K562 (cell line): ENCODE data around the gene WFDC1. TPM values are rescaled to one million over a fixed set of nuclear protein-coding genes. Genes with fewer than 3 reads are reported as not detected.

ENCODE experiments used
- CAMTA2 ChIP-seq: fragments of 250-450 bp; sonication (Bioruptor Pico); conservative IDR thresholded peaks from 2 replicates; pipeline ENCODE4 v1.5.1; 2022
- polyA plus RNA-seq, 8 experiments: library from polyadenylated mRNA; depleted of rRNA in 4 of 8; stranded (reverse) in 5 of 8; unstranded in 3 of 8; fragments of >200 nt; fragmentation: Nextera tagmentation in 2 of 8; fragmentation: Illumina TruSeq in 1 of 8; extraction: Ambion mirVana in 2 of 8; extraction: Trizol in 1 of 8; gene quantifications; 2 replicates each; pipeline versions ENCODE4 v1.2.1 to v1.2.3, GENCODE V29; 2011 to 2014; ENCODE audit warnings: inconsistent platforms in 1 of 8, missing spikeins in 1 of 8
- total RNA-seq, 7 experiments: library from RNA; depleted of rRNA in 6 of 7; stranded (reverse); fragments of >200 nt in 6 of 7; fragmentation: Illumina TruSeq in 2 of 7; extraction: Trizol in 2 of 7; gene quantifications; 2 replicates each; pipeline versions ENCODE4 v1.2.1 to v1.2.3, GENCODE V29; 2011 to 2021; ENCODE audit warnings: low replicate concordance in 1 of 7
- TF ChIP-seq, protein P1 (sequence below): fragments of 450-650 bp; IDR thresholded peaks from 2 replicates; pipeline ENCODE4 v1.6.1; 2016; ENCODE audit warnings: mild to moderate bottlenecking, moderate library complexity
- TF ChIP-seq, protein P2 (sequence below): sonication (generic); formaldehyde crosslinking; IDR thresholded peaks from 2 replicates; pipeline ENCODE4 v1.5.0; 2020; ENCODE audit warnings: missing genetic modification reagents
- TF ChIP-seq, protein P3 (sequence below), 2 experiments: IDR thresholded peaks; 2 replicates each; pipeline ENCODE4 v1.6.1; 2012; ENCODE audit warnings: improper control_type of control experiment in 2 of 2, low read depth in 2 of 2, low read length in 2 of 2, borderline replicate concordance in 1 of 2

The WFDC1 gene
- total and polyA plus RNA-seq, 9 of the 15 experiments (the other 6 are each of a cell fraction or from before 2014, with no cell fraction given): not detected

DNA sequence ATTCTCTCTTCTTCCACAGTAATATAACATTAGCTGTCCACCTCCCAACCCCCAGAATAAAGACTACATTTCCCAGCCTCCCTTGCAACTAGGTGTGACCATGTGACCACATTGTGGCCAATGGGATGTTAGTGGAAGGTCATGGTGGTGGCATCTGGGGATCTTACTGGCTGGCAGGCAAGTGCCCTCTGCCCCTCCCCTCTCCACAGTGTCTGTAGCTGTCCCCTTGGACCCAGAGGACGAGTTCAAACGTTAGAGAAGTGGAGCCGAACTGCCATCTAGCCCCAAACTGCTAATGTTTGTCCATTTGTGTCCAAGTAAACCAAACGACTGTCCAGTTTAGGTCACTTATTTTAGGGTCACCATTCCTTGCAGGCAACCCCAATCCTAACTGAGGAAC, 28.2 kb upstream of the WFDC1 start (continued):
- TF ChIP-seq, protein P1, sequence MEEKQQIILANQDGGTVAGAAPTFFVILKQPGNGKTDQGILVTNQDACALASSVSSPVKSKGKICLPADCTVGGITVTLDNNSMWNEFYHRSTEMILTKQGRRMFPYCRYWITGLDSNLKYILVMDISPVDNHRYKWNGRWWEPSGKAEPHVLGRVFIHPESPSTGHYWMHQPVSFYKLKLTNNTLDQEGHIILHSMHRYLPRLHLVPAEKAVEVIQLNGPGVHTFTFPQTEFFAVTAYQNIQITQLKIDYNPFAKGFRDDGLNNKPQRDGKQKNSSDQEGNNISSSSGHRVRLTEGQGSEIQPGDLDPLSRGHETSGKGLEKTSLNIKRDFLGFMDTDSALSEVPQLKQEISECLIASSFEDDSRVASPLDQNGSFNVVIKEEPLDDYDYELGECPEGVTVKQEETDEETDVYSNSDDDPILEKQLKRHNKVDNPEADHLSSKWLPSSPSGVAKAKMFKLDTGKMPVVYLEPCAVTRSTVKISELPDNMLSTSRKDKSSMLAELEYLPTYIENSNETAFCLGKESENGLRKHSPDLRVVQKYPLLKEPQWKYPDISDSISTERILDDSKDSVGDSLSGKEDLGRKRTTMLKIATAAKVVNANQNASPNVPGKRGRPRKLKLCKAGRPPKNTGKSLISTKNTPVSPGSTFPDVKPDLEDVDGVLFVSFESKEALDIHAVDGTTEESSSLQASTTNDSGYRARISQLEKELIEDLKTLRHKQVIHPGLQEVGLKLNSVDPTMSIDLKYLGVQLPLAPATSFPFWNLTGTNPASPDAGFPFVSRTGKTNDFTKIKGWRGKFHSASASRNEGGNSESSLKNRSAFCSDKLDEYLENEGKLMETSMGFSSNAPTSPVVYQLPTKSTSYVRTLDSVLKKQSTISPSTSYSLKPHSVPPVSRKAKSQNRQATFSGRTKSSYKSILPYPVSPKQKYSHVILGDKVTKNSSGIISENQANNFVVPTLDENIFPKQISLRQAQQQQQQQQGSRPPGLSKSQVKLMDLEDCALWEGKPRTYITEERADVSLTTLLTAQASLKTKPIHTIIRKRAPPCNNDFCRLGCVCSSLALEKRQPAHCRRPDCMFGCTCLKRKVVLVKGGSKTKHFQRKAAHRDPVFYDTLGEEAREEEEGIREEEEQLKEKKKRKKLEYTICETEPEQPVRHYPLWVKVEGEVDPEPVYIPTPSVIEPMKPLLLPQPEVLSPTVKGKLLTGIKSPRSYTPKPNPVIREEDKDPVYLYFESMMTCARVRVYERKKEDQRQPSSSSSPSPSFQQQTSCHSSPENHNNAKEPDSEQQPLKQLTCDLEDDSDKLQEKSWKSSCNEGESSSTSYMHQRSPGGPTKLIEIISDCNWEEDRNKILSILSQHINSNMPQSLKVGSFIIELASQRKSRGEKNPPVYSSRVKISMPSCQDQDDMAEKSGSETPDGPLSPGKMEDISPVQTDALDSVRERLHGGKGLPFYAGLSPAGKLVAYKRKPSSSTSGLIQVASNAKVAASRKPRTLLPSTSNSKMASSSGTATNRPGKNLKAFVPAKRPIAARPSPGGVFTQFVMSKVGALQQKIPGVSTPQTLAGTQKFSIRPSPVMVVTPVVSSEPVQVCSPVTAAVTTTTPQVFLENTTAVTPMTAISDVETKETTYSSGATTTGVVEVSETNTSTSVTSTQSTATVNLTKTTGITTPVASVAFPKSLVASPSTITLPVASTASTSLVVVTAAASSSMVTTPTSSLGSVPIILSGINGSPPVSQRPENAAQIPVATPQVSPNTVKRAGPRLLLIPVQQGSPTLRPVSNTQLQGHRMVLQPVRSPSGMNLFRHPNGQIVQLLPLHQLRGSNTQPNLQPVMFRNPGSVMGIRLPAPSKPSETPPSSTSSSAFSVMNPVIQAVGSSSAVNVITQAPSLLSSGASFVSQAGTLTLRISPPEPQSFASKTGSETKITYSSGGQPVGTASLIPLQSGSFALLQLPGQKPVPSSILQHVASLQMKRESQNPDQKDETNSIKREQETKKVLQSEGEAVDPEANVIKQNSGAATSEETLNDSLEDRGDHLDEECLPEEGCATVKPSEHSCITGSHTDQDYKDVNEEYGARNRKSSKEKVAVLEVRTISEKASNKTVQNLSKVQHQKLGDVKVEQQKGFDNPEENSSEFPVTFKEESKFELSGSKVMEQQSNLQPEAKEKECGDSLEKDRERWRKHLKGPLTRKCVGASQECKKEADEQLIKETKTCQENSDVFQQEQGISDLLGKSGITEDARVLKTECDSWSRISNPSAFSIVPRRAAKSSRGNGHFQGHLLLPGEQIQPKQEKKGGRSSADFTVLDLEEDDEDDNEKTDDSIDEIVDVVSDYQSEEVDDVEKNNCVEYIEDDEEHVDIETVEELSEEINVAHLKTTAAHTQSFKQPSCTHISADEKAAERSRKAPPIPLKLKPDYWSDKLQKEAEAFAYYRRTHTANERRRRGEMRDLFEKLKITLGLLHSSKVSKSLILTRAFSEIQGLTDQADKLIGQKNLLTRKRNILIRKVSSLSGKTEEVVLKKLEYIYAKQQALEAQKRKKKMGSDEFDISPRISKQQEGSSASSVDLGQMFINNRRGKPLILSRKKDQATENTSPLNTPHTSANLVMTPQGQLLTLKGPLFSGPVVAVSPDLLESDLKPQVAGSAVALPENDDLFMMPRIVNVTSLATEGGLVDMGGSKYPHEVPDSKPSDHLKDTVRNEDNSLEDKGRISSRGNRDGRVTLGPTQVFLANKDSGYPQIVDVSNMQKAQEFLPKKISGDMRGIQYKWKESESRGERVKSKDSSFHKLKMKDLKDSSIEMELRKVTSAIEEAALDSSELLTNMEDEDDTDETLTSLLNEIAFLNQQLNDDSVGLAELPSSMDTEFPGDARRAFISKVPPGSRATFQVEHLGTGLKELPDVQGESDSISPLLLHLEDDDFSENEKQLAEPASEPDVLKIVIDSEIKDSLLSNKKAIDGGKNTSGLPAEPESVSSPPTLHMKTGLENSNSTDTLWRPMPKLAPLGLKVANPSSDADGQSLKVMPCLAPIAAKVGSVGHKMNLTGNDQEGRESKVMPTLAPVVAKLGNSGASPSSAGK: no peak
- no peak for TF ChIP-seq CAMTA2 (CRISPR knock-in tag)
- TF ChIP-seq, protein P2, sequence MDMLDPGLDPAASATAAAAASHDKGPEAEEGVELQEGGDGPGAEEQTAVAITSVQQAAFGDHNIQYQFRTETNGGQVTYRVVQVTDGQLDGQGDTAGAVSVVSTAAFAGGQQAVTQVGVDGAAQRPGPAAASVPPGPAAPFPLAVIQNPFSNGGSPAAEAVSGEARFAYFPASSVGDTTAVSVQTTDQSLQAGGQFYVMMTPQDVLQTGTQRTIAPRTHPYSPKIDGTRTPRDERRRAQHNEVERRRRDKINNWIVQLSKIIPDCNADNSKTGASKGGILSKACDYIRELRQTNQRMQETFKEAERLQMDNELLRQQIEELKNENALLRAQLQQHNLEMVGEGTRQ (CRISPR knock-in tag): peak; percentile 98
- TF ChIP-seq, protein P3, sequence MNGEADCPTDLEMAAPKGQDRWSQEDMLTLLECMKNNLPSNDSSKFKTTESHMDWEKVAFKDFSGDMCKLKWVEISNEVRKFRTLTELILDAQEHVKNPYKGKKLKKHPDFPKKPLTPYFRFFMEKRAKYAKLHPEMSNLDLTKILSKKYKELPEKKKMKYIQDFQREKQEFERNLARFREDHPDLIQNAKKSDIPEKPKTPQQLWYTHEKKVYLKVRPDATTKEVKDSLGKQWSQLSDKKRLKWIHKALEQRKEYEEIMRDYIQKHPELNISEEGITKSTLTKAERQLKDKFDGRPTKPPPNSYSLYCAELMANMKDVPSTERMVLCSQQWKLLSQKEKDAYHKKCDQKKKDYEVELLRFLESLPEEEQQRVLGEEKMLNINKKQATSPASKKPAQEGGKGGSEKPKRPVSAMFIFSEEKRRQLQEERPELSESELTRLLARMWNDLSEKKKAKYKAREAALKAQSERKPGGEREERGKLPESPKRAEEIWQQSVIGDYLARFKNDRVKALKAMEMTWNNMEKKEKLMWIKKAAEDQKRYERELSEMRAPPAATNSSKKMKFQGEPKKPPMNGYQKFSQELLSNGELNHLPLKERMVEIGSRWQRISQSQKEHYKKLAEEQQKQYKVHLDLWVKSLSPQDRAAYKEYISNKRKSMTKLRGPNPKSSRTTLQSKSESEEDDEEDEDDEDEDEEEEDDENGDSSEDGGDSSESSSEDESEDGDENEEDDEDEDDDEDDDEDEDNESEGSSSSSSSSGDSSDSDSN (IDR thresholded peaks at IDR 0.05; ENCODE audit: borderline replicate concordance in 1 of 2, low read depth in 2 of 2, low read length in 2 of 2): no peak
